Retinal pigment epithelial cell (primary cell): ENCODE measurements around the gene PRKCZ.
"Not testable (repeated sequence)": the region's sequence is repeated elsewhere in the genome, so short reads cannot be mapped to it uniquely, and the experiment has no call there.

Experiments
- DNase-seq: peaks from one replicate; pipeline ENCODE4 v3.0.0-alpha.2; 2010; ENCODE audit warnings: low read depth
- H3K4me3 ChIP-seq: 2 replicates; pipeline ENCODE4 v1.5.1; 2011; ENCODE audit warnings: mild to moderate bottlenecking, low read length, control low read depth, moderate library complexity
- TF ChIP-seq, protein P1 (sequence below): conservative IDR thresholded peaks from 2 replicates; pipeline ENCODE4 v1.5.1; 2011; ENCODE audit warnings: low read depth, low read length, control low read depth, inconsistent platforms

The PRKCZ gene

DNA sequence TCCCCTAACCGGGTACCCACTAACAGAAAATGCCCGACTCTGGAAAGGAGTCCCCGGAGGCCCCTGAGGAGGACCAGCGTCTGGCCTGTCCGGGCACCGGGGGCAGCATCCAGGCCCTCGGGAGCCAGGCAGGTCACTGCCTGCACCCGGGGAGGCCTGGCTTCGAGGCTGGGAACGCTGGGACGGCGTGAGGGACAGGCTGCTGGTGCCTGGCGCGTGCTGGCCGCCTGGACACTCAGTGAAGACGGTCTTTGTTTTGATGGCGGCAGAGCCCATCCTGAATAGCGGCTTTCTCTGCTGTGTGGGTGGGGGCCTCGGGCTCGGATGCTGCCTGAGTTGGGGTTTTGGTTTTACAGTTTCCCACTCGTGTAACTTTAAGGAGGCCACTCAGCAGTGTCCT lies 37.6 kb downstream of the PRKCZ start:
- TF ChIP-seq, protein P1, sequence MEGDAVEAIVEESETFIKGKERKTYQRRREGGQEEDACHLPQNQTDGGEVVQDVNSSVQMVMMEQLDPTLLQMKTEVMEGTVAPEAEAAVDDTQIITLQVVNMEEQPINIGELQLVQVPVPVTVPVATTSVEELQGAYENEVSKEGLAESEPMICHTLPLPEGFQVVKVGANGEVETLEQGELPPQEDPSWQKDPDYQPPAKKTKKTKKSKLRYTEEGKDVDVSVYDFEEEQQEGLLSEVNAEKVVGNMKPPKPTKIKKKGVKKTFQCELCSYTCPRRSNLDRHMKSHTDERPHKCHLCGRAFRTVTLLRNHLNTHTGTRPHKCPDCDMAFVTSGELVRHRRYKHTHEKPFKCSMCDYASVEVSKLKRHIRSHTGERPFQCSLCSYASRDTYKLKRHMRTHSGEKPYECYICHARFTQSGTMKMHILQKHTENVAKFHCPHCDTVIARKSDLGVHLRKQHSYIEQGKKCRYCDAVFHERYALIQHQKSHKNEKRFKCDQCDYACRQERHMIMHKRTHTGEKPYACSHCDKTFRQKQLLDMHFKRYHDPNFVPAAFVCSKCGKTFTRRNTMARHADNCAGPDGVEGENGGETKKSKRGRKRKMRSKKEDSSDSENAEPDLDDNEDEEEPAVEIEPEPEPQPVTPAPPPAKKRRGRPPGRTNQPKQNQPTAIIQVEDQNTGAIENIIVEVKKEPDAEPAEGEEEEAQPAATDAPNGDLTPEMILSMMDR: no peak
- no peak for DNase-seq

DNA sequence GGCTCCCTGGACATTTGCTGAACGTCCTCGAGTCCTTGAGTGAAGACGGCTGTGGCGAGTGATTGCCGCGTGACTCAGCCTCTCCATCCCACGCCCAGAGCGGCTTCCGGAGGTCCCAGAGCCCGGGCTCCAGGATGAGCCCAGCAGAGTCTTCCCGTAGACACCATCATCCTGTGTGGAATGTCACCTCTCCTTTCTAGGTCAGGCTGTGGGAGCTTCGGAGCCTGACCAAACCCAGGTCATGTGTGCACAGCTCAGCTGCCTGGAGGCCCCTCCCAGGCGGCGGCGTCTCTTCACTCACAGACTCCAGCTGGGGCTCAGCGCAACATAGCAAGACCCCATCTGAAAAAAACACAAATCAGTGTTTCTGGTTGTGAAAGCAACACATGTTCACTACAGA lies 38.2 kb downstream of the PRKCZ start:
- TF ChIP-seq, protein P1: no peak
- H3K4me3 ChIP-seq: no peak overlapping the region
- peak; percentile 20 for DNase-seq

More for the DNA sequence above, 37.6 kb downstream of the PRKCZ start:
- H3K4me3 ChIP-seq: no peak overlapping the region

DNA sequence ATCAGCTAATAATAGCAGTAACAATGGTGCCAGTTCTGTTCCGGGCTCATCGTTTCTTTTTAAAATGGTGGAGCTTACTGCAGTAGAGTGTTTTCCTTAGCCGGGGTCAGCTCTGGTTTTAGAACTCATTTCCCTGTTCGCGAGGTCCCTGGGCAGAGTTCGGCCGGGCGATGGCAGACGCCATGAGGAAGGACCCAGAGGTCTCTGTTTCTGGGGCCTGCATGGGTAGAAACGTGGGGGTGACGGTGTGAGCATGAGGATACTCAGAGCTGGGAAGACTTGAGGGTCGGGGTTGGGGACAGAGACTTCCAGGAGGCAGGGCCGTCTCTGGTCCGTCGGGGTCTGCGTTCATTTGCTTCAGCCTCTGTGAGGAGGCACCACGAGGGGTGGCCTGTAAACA lies 38.8 kb downstream of the PRKCZ start:
- H3K4me3 ChIP-seq: no peak overlapping the region
- TF ChIP-seq, protein P1: no peak
- no peak for DNase-seq

DNA sequence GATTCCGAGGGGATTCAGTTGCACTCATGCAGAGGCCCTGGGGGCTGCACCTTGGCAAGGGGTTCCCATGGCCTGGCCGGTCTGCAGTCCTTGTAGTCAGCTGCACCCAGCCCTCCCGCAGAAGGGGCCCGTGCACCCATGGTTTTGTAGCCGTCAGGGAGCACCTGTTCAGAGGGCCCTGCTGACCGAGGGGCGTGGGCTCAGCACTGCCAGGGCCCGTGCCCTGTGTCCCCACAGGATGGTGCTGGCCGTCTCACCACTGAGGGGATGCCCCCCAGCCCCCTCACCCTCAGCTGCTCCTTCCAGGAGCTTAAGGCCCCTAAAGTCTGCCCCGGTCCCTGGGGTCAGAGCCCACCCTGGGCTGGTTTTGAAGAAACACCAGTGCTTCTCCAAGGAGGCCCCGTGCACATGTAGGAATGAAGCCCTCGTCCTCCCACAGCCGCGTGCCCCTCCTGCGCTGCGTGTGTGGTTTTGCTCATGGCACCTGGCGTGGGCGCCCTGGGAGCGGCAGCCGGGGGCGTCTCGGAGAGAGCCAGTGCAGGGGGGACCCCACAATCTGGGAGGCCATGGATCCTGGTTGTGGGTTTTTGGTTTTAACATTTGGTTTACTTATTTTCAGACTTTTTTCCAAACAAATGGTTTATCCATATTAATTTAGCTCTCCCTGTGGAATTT lies 40.1 kb downstream of the PRKCZ start:
- no peak for DNase-seq
- TF ChIP-seq, protein P1: no peak
- no peak overlapping the region for H3K4me3 ChIP-seq

DNA sequence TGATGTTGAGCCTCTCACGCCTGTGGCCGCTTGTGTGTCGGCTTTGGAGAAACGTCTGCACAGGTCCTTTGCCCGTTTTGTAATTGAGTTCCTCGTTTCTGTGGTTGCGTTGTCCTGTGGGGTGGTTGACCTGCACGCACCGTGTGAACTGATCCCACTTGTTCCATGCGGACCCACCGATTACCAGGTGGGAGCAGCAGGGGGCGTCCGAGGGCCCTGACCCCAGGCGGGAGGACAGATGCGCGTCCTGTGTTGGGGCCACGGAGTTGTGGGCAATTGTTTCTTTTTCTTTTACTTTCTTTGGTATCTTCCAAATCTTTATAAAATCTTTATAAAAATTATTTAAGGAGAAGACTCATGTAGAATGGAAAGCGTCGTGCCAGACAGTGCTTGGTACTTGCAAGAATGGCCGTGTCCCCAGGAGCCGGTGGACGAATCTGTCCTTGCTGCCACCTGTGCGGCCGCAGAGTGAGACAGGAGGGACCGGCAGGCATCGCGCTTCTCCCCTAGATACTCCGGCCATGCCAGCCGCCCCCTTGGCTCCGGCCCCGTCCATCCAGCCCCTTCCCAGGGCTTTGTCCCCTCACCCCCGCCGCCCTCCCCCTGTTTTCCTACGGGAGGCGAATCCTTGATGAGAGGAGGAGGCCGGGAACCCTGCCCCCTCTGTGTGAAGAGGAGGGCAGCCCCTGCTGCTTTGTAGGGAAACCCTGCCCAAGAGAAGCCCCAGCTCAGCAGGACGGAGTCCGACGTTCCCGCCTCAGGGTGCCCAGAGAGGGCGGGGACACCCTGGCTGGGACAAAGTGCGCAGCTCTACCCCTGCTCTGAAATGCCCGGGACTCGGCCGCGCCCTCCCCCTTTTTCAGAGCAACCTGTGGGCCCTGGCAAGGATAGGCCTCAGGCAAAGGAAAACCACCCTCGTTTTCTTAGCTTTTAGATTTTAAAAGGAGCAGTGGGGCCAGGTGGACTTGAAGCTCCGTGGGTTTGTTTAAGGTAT lies 41.7 kb downstream of the PRKCZ start:
- DNase-seq: no peak
- TF ChIP-seq, protein P1: peak; percentile 66
- no peak overlapping the region for H3K4me3 ChIP-seq

DNA sequence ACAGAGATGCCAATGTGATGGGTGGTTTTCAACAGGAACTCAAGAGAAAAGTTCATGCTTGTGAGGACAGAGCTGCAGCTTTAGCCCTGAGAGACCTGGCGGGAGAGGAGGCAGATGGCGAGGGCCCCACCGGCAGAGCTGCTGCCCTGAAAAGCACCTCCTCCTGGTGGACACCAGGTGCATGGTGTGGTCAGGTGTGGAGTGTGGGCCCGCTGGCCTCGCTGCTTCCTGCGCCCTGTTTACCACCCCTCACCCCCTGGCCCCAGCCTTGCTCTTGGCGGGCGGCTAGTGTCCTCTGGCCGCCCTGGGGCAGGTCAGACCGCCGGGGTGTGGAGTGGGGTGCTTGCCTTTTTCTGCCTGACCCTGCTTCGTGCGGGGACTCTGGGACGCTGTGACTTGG lies 42.8 kb downstream of the PRKCZ start:
- DNase-seq: no peak
- no peak overlapping the region for H3K4me3 ChIP-seq
- TF ChIP-seq, protein P1: no peak

DNA sequence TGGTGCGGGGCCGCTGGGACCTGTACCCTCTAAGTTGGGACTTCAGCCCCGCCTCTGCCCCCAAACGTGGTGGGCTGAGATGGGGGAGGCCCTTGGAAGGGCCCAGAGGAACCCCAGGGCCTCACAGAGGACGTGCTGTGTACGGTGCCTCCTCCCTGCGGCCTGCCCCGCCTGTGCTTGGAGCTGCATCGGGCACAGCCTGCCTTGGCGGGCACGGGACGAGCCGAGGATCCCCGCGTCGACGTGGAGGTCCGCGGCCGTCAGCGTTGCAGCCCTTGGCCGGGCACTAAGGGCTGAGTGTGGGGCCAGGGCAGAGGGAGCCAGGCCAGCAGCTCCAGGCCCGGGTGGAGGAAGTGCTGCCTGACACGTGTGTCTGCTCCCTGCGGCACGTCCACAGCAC lies 43.4 kb downstream of the PRKCZ start:
- H3K4me3 ChIP-seq: no peak overlapping the region
- TF ChIP-seq, protein P1: no peak
- DNase-seq: no peak

DNA sequence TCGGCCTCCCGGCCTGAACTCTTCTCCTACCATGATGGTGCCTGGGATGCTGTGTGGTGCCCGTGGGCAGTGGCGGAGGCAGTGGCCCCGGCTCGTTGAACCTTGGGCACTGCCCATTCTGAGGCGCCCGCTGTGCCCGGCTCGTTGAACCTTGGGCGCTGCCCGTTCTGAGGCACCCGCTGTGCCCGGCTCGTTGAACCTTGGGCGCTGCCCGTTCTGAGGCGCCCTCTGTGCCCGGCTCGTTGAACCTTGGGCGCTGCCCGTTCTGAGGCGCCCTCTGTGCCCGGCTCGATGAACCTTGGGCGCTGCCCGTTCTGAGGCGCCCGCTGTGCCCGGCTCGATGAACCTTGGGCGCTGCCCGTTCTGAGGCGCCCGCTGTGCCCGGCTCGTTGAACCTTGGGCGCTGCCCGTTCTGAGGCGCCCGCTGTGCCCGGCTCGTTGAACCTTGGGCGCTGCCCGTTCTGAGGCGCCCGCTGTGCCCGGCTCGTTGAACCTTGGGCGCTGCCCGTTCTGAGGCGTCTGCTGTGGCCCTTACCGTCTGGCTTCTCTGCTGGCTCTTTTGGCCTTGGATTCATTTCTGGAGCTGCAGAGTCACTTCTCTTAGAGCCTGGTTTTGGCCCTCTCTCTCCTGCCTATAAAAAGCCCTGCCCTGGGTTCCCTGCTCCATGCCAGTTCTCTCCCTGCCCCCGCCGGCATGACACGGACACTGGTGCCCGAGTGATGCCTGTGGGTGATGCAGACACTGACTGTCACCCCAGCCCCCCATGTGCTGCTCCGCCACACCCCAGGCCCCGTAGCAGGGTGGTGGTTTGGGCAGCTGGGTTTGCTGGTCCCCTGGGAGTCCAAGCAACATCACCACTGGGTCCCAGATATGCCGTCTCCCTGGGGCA lies 44.3 kb downstream of the PRKCZ start:
- H3K4me3 ChIP-seq, DNase-seq: not testable (repeated sequence)
